ENCODE results near the gene TES. TPM values are rescaled to one million over a fixed set of nuclear protein-coding genes. Genes with fewer than 3 reads are reported as not detected.

The TES gene
- total and polyA plus RNA-seq, 9 of the 15 experiments (the other 6 are each of a cell fraction or from before 2014, with no cell fraction given) = 20.7 to 61.6 (median 53.8) TPM

GRCh38 chr7:116211913-116212596 is 1.7 kb downstream of the TES start (continued):
- no peak for TF ChIP-seq TFE3 (CRISPR knock-in tag; IDR thresholded peaks at IDR 0.05)
- TF ChIP-seq DPF2 (IDR thresholded peaks at IDR 0.05) = peak; percentile 77
- TF ChIP-seq MECOM (CRISPR knock-in tag; IDR thresholded peaks at IDR 0.05) = peak; percentile 72; the same call in 1 of the 2 replicates
- TF ChIP-seq ZKSCAN8 (CRISPR knock-in tag; IDR thresholded peaks at IDR 0.05) = no peak
- peak in 1 of 2 experiments; percentile 14 for TF ChIP-seq AFF1 (IDR thresholded peaks at IDR 0.05; ENCODE audit: low read depth in 1 of 2, partially characterized antibody in 2 of 2)
- peak; percentile 67; the same call in 1 of the 2 replicates for TF ChIP-seq LEF1 (IDR thresholded peaks at IDR 0.05)
- TF ChIP-seq ZBTB33 (CRISPR knock-in tag; IDR thresholded peaks at IDR 0.05) = no peak
- TF ChIP-seq CBFB (CRISPR knock-in tag; IDR thresholded peaks at IDR 0.05) = no peak
- TF ChIP-seq ZNF23 (CRISPR knock-in tag; IDR thresholded peaks at IDR 0.05) = no peak
- peak; percentile 56; the same call in 1 of the 2 replicates for TF ChIP-seq POLR2H (tag; IDR thresholded peaks at IDR 0.05; ENCODE audit: low read depth)
- TF ChIP-seq, protein P1, sequence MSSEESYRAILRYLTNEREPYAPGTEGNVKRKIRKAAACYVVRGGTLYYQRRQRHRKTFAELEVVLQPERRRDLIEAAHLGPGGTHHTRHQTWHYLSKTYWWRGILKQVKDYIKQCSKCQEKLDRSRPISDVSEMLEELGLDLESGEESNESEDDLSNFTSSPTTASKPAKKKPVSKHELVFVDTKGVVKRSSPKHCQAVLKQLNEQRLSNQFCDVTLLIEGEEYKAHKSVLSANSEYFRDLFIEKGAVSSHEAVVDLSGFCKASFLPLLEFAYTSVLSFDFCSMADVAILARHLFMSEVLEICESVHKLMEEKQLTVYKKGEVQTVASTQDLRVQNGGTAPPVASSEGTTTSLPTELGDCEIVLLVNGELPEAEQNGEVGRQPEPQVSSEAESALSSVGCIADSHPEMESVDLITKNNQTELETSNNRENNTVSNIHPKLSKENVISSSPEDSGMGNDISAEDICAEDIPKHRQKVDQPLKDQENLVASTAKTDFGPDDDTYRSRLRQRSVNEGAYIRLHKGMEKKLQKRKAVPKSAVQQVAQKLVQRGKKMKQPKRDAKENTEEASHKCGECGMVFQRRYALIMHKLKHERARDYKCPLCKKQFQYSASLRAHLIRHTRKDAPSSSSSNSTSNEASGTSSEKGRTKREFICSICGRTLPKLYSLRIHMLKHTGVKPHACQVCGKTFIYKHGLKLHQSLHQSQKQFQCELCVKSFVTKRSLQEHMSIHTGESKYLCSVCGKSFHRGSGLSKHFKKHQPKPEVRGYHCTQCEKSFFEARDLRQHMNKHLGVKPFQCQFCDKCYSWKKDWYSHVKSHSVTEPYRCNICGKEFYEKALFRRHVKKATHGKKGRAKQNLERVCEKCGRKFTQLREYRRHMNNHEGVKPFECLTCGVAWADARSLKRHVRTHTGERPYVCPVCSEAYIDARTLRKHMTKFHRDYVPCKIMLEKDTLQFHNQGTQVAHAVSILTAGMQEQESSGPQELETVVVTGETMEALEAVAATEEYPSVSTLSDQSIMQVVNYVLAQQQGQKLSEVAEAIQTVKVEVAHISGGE (CRISPR knock-in tag; IDR thresholded peaks at IDR 0.05) = no peak
- no peak for TF ChIP-seq ZNF436 (CRISPR knock-in tag; IDR thresholded peaks at IDR 0.05)
- TF ChIP-seq ARID3A (IDR thresholded peaks at IDR 0.05; ENCODE audit: borderline replicate concordance, low read depth, low read length) = peak; percentile 14; the same call in 1 of the 2 replicates

All from K562 (cell line).